ENCODE measurements around the gene CYP19A1.
A peak's percentile ranks its signal among the peaks of the same experiment; 100 is the strongest.

DNA sequence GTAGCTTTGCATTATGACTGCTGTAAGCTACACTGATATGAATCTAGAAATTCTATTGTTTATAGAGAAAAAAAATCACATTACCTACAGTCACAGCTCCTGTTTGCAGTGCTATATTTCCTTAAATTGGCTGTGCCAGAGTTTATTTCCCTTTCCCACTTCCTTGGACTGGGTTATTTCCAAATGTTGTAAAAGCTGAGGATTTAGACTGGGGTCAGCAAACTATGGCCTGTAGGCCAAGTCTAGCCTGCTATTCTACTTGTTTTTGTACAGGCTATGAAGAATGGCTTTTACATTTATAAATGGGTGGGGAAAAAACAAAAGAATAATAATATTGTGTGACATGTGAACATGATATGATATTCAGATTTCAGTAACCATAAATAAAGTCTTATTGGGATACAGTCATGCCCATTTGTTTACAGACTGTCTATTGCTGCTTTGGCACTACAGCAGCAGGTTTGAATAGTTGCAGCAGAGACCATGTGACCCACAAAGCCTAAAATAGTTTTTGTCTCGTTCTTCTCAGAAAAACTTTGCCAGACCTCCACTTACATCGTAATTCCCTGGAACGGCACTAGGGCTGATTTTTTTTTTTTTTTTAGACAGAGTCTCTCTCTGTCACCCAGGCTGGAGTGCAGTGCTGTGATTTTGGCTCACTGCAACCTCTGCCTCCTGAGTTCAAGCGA is 10.9 kb upstream of the CYP19A1 start:
- peak in 1 of 3 experiments; percentile 6 for TF ChIP-seq CTCF (IDR thresholded peaks at IDR 0.05)
- TF ChIP-seq POLR2A (IDR thresholded peaks at IDR 0.05) = no peak
